Measurements from ENCODE around the gene ZNF365. TPM values are rescaled to one million over a fixed set of nuclear protein-coding genes. Genes with fewer than 3 reads are reported as not detected.

Gene ZNF365, protein sequence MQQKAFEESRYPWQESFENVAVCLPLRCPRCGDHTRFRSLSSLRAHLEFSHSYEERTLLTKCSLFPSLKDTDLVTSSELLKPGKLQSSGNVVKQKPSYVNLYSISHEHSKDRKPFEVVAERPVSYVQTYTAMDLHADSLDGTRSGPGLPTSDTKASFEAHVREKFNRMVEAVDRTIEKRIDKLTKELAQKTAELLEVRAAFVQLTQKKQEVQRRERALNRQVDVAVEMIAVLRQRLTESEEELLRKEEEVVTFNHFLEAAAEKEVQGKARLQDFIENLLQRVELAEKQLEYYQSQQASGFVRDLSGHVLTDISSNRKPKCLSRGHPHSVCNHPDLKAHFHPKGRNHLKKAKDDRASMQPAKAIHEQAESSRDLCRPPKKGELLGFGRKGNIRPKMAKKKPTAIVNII
- 6.1 and 8.2 TPM in 2 replicates for total RNA-seq

DNA sequence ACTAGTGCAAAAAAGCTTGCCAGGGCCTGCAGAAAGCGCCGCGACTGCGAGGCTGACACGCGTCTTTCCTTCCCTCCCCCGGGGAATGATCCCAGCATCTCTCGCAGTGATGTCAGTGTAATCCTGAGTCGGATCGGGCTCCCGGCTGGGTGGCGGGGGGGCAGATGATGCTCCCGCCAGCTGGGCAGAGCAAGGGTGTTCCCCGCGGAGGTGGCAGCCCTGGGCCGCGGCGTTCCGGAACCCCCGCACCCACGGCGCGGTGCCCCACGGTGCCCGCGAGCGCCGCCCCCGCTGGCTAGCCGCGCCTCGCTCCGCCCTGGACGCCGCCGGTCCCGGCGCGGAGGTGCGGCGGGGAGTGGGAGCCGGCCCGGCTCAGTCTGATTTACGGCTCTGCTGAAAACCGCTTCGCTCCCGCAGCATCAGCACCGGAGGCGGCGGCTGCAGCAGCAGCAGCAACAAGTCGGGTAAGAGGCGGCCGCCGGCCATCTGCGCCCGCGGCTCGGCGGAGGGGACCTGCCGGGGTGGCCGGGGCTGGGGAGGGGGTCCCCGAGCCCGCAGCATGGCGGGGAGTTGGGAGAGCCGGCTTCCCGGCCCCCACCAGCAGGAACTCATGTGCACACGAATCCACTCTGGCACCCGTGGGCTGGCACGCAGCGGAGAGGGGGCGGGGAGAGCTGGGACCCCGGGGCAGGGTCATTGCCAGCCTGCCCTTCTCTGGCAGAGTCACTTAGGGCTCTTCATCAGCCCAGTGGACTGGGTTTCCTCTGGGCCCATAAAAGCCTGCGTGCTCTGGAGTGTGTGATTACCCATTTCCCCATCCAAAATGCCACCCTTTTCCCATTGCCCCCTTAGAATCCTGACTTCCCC is at the start of gene ZNF365:
Gene ZNF365 (plus strand): TSS at position 375 of the 867 bp plus-strand sequence. CDS start 1,825 bp downstream, outside the sequence.
- peak; percentile 28 for DNase-seq (ENCODE audit: low read depth)
- H3K4me3 ChIP-seq (ENCODE audit: low read depth, low read length) = peak within 1 kb of the TSS; percentile 60
- TF ChIP-seq CTCF (IDR thresholded peaks at IDR 0.05; ENCODE audit: insufficient read depth, low read depth, low read length) = no peak

DNA sequence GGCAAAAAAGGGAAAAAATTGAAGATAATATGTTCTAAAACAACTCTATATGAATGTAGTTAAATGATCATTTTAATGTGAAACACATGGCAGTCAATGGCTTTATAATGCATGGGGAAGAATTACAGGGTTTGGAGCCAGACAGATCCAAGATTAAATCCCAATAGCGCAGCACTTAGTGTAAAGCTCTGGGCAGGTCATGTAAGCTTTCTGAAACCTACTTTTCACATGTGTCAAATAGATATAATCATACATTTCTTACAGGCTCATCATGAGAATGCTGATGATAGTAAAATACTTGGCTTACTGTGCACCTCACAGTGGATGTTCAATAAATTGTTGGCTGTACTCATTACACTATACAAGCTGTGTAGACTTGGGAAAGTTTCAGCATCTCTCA is 48.0 kb upstream of the ZNF365 start:
- DNase-seq (ENCODE audit: low read depth) = no peak
- no peak overlapping the region for H3K4me3 ChIP-seq (ENCODE audit: low read depth, low read length)
- no peak for TF ChIP-seq CTCF (IDR thresholded peaks at IDR 0.05; ENCODE audit: insufficient read depth, low read depth, low read length)

GRCh38 chr10:62327885-62328284 is 46.3 kb upstream of the ZNF365 start:
- no peak for TF ChIP-seq CTCF (IDR thresholded peaks at IDR 0.05; ENCODE audit: insufficient read depth, low read depth, low read length)
- no peak for DNase-seq (ENCODE audit: low read depth)
- no peak overlapping the region for H3K4me3 ChIP-seq (ENCODE audit: low read depth, low read length)

- DNase-seq (ENCODE audit: low read depth) = peak; percentile 17
- H3K4me3 ChIP-seq (ENCODE audit: low read depth, low read length) = no peak overlapping the region
- no peak for TF ChIP-seq CTCF (IDR thresholded peaks at IDR 0.05; ENCODE audit: insufficient read depth, low read depth, low read length)
These were observed 44.0 kb upstream of the ZNF365 start for GRCh38 chr10:62330213-62330612.

DNA sequence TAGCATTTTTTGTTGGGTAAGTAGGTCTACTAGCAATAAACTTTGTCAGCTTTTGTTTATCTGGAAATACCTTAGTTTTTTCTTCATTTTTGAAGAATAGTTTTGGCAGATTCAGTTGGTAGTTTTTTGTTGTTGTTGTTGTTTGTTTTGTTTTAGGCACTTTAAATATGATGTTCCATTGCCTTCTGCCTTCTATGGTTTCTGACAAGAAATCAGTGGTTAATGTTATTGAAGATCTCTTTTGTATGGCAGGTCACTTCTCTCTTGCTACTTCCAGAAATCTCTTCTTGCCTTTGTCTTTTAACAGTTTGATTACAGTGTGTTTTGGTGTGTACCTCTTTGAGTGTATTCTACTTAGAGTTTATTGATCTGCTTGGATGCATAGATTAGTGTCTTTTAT is 41.8 kb upstream of the ZNF365 start:
- TF ChIP-seq CTCF (IDR thresholded peaks at IDR 0.05; ENCODE audit: insufficient read depth, low read depth, low read length) = no peak
- DNase-seq (ENCODE audit: low read depth) = no peak
- H3K4me3 ChIP-seq (ENCODE audit: low read depth, low read length) = no peak overlapping the region

- no peak overlapping the region for H3K4me3 ChIP-seq (ENCODE audit: low read depth, low read length)
- DNase-seq (ENCODE audit: low read depth) = no peak
- no peak for TF ChIP-seq CTCF (IDR thresholded peaks at IDR 0.05; ENCODE audit: insufficient read depth, low read depth, low read length)
These were observed 40.9 kb upstream of the ZNF365 start for GRCh38 chr10:62333135-62333889.
